BJ (cell line): ENCODE measurements around the gene SIGLEC1. TPM values are rescaled to one million over a fixed set of nuclear protein-coding genes. Genes with fewer than 3 reads are reported as not detected.

Source experiments
- CTCF ChIA-PET: fragments of 350-600 bp; formaldehyde crosslinking; extraction: SDS; loops from one replicate; lab custom pipeline; 2021; ENCODE audit warnings: antibody characterized with exemption, inconsistent platforms; lab: Yijun Ruan, JAX
- POLR2A ChIA-PET: fragments of 300-600 bp; sonication (Branson Sonifier 250); formaldehyde crosslinking; extraction: SDS; loops from one replicate; lab custom pipeline; 2021; ENCODE audit warnings: antibody characterized with exemption; lab: Charles Lee
- DNase-seq: peaks from one replicate; pipeline ENCODE4 v3.0.0-alpha.2; 2011; ENCODE audit warnings: low read depth
- H3K27me3 ChIP-seq: 2 replicates; pipeline ENCODE4 v1.6.0; 2011; ENCODE audit warnings: low read length; ENCODE audit not compliant: control insufficient read depth, insufficient read depth
- H3K36me3 ChIP-seq: 2 replicates; pipeline ENCODE4 v1.5.1; 2011; ENCODE audit warnings: low read length; ENCODE audit not compliant: control insufficient read depth, insufficient read depth
- H3K4me3 ChIP-seq: 2 replicates; pipeline ENCODE4 v1.5.1; 2011; ENCODE audit warnings: low read depth, mild to moderate bottlenecking, control low read depth, low read length
- CTCF ChIP-seq: IDR thresholded peaks from 2 replicates; pipeline ENCODE4 v1.5.1; 2011; ENCODE audit warnings: low read depth, mild to moderate bottlenecking, control low read depth, inconsistent platforms, low read length, moderate library complexity; ENCODE audit not compliant: insufficient read depth
- polyA plus RNA-seq: library from polyadenylated mRNA; depleted of rRNA; stranded (reverse); fragments of >200 nt; gene quantifications from 2 replicates; pipeline ENCODE4 v1.2.3, GENCODE V29; 2011

The SIGLEC1 gene
- polyA plus RNA-seq, 1 experiment = not detected

GRCh38 chr20:3753501-3754275 lies 41.3 kb upstream of the SIGLEC1 start:
- no peak for DNase-seq
- no peaks in the 10 kb centered on the region for H3K27me3 ChIP-seq
- peaks cover 2% of the 10 kb centered on the region; the same call in 1 of the 2 replicates for H3K36me3 ChIP-seq
- TF ChIP-seq CTCF = no peak
- POLR2A ChIA-PET = no interaction called here
- H3K4me3 ChIP-seq = no peak overlapping the region
- CTCF ChIA-PET = interaction anchor here (0.9 to 6.7 kb wide), 23 partner anchors 8 to 357 kb away, joined by 3 to 51 read pairs (median 5); partner anchors contain the start of genes ADISSP, AP5S1, CENPB and SPEF1

- TF ChIP-seq CTCF = peak; percentile 87
- H3K27me3 ChIP-seq = no peaks in the 10 kb centered on the region
- POLR2A ChIA-PET = no interaction called here
- H3K36me3 ChIP-seq = peaks cover 2% of the 10 kb centered on the region; the same call in 1 of the 2 replicates
- CTCF ChIA-PET = interaction anchor here (0.6 to 6.7 kb wide), 27 partner anchors 8 to 358 kb away, joined by 3 to 51 read pairs (median 4); partner anchors contain the start of genes ADISSP, AP5S1, CENPB and HSPA12B
- no peak overlapping the region for H3K4me3 ChIP-seq
- no peak for DNase-seq
Observed at GRCh38 chr20:3753098-3753497, 40.7 kb upstream of the SIGLEC1 start.

GRCh38 chr20:3752386-3752759 lies 40.0 kb upstream of the SIGLEC1 start:
- no peak for DNase-seq
- ChIA-PET POLR2A (no interaction called here), CTCF (interaction anchor here (0.6 to 6.7 kb wide), 27 partner anchors 9 to 358 kb away, joined by 3 to 51 read pairs (median 4); partner anchors contain the start of genes ADISSP, AP5S1, CENPB and HSPA12B)
- Histone ChIP-seq H3K4me3 (no peak overlapping the region), H3K36me3 (peaks cover 2% of the 10 kb centered on the region; the same call in 1 of the 2 replicates), H3K27me3 (no peaks in the 10 kb centered on the region)
- no peak for TF ChIP-seq CTCF

GRCh38 chr20:3751675-3752385 lies 39.4 kb upstream of the SIGLEC1 start:
- DNase-seq = no peak
- no peak for TF ChIP-seq CTCF
- CTCF ChIA-PET = interaction anchor here (0.6 to 6.7 kb wide), 12 partner anchors 11 to 334 kb away, joined by 3 to 51 read pairs (median 4); partner anchors contain the start of genes ADISSP, AP5S1 and SPEF1
- no peaks in the 10 kb centered on the region for H3K27me3 ChIP-seq
- no peak overlapping the region for H3K4me3 ChIP-seq
- POLR2A ChIA-PET = no interaction called here
- peaks cover 2% of the 10 kb centered on the region; the same call in 1 of the 2 replicates for H3K36me3 ChIP-seq

GRCh38 chr20:3751305-3751674 lies 38.9 kb upstream of the SIGLEC1 start:
- H3K27me3 ChIP-seq = no peaks in the 10 kb centered on the region
- ChIA-PET CTCF (interaction anchor here (0.6 to 1.5 kb wide), 6 partner anchors 35 to 334 kb away, joined by 3 to 5 read pairs (median 4); partner anchors contain the start of gene AP5S1), POLR2A (no interaction called here)
- H3K4me3 ChIP-seq = no peak overlapping the region
- H3K36me3 ChIP-seq = peaks cover 2% of the 10 kb centered on the region; the same call in 1 of the 2 replicates
- no peak for TF ChIP-seq CTCF
- no peak for DNase-seq
